Glomerular endothelial cell (primary cell): ENCODE measurements around the gene PI4KA. TPM values are rescaled to one million over a fixed set of nuclear protein-coding genes. Genes with fewer than 3 reads are reported as not detected.

ENCODE experiments used
- DNase-seq: peaks from one replicate; pipeline ENCODE4 v3.0.0-alpha.2; 2011; ENCODE audit warnings: low read depth, low spot score; ENCODE audit errors: extremely low read depth
- total RNA-seq: library from RNA; depleted of rRNA; stranded (reverse); fragments of >200 nt; gene quantifications from 2 replicates; pipeline ENCODE4 v1.2.3, GENCODE V29; 2015

PI4KA gene
- total RNA-seq, 1 donor from 2014 or later = 62.8 TPM

DNA sequence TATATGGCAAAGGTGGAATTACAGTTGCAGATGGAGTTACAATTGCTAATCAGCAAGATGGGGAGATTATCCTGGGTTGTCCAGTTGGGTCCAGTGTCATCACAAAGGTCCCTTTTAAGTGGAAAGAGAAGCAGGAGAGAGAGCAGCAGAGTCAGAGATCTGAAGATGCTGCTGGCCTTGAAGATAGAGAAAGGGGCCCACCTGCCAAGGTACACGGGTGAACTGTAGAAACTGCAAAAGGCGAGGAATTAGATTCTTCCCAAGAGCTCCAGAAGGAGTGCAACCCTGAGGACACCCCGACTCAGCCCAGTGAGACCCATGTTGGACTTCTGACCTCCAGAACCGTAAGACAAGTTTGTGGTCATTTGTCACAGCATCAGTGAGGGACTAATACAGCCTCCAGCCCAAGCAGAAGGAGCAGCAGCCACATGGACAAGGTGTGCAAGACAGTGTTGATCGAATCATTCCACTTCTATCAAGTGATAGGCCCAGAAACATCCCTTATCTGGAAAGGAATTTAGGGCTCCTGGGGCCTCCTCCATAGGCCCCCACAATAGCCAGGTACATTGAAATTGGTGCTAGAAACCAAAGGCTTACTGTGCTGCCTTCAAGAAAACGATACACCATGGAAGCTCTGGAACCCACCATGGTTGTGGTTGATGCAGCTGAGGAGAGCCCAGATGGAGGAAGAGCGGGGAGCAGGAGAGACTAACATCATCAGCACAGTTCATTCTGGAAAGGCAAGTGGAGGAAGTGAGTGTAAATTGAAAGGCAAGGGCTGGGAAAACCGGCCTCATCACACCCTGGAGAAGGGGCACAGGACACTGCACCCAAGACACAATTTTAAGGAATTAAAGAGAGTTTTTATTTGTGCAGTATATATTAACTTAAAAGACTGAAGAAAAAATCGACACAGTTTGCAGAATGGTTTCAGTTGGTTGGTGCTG is 23.5 kb upstream of the PI4KA start:
- DNase-seq = no peak

DNA sequence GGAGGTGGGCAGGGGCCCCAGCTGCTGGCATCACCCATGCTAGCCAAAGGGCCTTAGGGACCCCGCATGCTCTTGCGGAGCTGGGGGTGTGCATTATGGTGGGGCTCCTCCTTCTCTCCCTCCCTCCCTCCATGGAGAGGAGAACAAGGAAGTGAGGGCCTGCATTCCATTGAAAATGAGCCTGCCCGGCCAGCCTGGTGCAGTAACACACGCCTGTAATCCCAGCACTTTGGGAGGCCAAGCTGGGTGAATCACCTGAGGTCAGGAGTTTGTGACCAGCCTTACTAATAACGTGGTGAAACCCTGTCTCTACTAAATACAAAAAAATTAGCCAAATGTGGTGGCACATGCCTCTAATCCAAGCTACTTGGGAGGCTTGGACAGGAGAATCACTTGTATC is 22.6 kb upstream of the PI4KA start:
- DNase-seq = no peak

DNA sequence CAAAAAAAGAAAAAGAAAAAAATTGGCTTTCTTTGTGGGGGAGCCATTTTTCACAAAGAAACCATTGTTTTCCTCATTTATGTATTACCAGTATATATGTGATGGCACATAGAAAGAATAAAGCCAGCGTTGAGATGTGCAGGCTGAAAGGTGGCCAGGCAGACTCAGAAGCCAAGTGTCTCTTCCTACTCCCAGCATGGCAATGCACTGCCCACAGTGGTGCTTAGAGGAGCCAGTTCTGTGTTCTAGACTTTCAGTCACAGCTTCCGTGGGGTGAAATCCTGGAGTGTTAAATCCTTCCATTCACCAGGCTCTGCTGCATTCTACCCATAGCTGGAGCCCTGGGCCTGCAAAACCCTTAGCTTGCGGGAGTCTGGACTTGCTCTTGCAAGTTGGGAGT is 19.1 kb upstream of the PI4KA start:
- DNase-seq = no peak

DNA sequence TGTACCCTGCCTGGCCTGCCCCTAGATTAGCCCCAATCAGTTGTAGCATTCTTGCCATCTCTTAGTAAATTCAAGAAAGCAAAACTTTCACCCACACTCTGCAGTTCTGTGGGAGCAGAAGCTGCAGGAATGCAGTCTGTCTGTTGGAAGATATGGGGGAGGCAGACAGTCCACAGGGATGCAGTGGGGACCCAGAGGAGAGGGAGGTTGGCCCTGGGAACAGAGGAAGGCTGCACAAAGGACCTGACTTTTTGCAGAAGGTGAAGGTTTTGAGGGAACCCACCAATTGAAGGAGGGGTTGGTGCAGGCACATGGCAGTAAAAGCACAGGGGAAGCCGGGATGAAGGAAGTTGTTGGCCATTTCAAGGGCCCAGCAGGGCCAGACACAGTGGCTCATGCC is 16.7 kb upstream of the PI4KA start:
- DNase-seq = no peak

DNA sequence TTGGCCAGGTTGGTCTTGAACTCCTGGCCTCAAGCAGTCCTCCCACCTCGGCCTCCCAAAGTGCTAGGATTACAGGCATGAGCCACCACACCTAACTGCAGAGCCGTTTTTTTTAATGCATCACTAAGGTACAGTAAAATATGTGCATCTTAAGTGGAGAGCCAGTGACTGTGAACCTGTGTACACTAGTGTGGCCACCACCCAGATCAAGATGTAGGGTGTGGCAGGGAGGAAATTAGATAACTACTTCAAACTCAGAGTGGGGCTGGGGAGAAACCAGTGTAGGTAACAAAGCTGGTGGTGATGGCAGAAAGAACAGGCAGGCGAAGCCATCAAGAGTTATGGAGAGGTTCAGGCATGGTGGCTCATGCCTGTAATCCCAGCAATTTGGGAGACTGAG is 14.6 kb upstream of the PI4KA start:
- no peak for DNase-seq

DNA sequence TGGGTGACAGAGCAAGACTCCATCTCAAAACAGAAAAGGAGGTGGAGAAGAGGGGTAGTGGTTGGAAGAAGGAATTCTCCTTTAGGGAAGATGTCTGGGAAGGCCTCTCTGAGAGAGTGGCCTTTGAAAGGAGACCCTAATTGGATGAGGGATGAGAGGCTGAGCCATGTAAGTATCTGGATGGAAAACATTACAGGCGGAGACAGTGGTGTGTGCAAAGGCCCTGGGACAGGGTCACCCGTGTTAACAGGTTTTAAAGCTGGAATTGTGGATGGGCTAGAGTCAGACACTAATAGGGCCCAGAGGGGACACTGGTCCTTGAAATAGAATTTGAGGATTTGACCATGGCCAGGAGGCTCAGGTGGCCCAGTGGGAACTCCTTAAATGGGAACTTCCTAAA is 10.6 kb upstream of the PI4KA start:
- DNase-seq = no peak

DNA sequence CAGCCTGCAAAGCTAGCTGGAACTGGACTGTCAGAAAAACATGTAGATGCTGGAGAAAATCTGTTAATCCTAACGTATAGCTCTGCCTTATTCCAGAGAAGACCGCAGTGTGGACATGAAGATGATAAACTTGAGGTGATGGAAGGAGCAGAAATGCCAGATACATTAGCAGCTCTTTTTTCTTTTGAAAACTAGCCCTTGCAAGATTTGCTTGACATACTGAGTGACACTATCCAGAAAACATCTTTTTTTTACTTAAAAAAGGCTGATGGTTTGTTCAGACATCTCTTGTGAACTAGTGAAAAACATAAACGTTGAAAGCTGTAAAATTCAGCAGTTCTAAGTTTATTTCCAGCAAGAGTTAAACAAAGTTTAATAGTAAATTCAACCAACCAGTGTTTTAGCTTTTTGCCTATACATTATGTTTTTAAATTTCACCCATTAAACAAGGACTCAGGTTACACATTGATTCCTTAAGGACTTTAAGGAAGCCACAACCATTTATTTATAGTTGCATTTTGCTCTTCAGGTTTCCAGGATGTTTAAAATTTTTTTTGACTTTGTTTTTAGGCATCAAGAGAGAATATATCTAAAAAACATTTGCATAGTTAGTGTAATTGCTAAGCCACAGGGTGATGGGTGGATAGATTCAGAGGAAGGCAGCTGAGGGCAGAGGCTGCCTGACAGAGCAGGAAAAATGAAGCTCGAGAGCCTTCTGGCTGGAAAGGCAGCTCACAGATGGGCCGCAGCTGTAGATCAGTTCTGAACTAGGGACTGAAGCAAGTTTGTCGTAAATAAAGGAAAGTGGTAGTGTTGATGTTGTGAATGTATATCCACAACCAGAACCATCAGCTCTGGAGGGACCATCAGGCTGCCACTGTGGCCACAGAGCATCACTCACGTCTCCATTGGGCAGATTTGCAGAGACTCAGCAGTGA is 9.7 kb upstream of the PI4KA start:
- no peak for DNase-seq

DNA sequence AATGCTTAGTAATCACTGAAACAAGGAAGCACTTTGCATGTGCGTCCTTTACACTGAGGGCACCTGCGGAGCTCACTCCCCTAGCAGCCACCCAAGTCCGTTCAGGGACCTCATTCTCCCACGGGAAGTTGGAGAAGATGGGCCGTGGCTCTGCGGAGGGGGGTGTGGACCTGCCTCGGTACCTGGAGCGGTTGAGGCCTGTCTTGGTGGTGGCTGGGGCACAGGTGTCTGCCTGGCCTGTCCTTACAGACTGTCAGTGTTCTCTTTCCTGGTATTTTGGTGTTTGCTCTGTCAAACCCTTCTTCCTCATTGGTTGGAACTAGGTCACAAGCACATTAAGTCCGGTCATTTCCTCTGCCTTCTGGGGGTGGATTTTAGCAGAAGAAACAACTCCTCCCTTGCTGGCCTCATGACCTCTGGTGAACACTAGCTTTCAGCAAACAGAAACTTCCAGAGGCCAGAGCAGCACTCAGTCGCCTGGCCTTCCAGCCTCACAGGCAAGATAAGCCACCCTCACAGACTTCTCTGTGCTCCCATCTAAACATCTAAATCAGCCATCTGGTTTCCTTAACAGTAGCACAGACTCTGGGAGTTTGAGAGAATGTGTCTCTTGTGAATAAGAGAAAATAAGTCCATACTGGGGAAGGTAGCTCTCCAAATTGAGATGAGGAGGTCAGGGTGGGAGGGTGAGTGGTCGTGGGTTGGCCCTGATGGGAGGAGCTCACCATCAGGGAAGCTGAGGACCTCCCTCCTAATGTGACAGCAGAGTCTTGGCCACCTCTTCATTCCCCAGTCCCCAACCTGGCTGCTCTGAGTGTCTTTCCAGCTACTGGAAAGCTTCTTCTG is 8.8 kb upstream of the PI4KA start:
- DNase-seq = no peak

DNA sequence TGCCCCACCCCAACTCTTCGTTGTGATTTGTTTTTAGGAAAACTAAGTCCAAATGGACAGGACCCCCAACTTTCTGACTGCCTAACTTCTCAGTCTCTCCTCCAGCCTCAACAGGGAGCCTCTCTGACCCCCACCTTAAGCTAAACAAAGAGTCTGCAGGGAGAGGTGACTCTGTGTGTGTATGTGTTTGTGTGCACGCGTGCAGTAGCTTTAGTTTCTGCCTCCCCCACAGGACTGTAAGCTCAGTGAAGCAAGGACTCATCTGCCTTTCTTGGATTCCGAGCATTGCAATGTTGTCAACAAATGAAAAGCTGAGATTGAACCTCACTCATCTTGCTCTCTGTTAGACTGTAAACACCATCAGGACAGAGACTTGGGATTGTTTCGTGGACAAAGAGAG is 8.1 kb upstream of the PI4KA start:
- DNase-seq = no peak

DNA sequence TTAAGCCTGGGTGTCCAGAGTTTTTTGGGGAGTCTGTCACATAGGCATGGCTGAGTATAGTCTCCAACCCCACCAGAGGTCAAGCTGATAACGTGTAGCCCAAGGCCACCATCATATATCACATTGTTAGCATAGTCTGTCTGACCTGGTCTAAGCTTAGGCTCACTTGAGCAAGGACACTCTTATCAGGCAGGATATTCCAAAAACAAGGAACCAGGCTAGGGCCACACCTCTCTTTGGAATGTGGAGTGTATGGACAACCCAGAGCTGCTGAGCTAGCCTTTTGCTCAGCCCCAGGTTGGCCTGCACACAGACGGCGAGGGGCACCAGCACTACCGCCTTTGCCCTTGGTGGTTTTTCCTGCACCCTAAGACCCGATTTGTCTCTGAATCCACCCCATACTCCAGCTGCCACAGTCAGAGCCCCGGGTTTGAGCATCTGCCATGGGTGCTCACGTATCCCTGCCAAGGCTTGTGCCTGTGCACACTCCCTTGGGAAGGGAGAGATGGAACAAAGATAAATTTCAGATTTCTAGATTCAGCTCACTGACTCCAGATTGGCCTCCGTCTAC is 7.3 kb upstream of the PI4KA start:
- no peak for DNase-seq

DNA sequence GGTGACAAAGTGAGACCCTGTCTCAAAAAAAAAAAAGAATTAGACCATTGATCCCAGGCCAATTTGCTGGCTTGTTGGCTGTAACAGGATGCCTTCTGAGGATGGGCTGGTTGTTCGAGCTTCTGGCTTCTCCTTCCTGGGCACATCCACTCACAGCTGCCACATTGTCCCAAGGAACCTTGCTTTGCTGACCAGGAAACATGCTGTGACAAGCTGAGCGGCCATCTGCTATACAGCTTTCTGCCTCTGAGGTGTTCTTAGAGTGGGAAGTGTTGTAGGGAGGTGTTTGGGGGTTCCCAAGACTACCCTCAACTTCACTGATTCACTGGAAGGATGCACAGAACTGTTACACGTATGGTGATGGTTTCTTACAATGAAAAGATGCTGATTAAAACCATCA is 6.7 kb upstream of the PI4KA start:
- no peak for DNase-seq

DNA sequence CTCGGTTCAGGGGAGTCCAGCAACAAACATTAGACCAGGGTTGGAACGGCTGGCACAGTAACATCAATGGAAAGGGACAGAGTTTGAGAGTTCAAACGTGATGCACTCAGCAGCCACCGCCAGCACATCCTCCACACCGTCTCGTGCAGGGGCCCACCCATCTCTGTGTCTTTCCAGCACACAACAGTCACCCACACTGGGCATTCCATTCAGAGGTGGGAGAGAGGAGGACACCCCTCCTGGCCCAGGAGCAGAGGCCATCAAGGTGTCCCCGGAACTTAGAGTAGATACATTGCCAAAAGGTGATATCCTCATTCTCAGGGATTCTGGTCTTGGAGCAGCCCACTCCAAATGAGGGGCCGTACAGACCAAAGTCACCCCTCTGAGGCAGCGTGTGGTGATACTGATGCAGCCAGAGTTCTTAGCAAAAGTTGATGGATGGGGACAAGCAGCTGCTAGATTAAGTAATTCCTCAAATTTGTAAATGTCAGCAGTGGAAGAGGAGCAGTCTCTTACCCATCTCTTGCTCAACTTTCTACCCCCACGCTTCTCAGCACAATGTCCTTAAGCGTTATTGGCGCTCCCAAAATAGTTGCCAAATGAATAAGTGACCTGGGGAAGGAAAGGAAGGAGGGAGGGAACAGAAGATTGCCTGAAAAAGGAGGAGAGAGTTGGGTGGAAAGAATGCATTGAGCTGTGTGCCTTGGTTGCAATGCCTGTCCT is 5.7 kb upstream of the PI4KA start:
- DNase-seq = no peak

DNA sequence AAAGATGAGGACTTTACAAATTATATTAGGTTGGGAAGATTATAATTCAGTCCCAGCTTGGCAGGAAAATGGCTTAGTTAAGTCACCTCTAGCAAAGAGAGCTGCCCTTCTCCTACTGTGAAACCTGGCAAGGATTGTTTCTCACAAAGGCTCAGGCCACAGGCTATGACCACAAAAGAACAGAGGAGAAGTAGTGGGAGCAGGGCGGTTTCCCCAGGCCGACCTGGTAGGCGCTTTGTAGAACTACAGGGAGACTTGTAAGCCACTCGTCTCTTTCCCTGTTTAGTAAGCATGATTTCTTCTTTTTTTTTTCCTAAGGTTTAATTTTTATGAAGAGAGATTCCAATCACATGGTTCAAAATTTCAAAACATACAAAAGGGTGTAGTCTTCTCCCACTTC is 4.8 kb upstream of the PI4KA start:
- DNase-seq = no peak

DNA sequence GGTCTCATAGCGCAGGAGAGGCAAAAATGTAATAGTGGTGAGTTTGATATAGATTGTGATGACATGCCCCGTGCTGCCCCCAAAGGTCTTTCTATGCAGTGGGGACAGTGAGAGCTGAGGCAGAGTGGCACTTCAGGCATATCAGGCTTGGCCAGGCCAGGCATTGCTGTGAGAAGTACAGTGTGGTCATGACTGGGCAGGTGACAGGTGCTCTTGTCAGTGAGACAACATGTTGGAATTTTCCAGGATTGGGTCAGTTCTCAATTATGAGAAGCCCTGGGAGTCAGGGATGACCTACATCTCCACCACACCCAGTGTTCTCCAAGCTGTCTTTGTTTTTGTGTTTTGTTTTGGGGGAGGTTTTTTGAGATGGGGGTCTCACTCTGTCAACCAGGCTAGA is 3.9 kb upstream of the PI4KA start:
- DNase-seq = no peak

DNA sequence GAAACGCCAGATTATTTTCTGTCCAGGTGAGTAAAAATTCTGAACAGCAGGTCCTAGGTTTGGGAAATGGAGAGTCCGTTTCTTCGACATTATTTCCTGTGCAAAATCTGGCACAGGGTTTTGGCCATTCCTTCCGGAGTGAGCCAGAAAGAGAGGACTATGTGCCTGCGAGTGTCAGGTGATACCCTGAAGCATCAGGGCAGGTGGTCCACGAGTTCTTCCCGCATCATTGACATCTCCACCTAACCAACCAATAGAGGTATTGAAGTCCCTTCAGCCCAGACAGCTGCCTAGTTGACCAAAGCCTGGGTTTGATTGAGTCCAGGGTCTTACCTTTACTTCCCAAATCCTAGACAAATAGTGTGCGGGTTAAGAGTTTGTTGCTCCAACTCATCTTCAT is 1.0 kb upstream of the PI4KA start:
- no peak for DNase-seq

DNA sequence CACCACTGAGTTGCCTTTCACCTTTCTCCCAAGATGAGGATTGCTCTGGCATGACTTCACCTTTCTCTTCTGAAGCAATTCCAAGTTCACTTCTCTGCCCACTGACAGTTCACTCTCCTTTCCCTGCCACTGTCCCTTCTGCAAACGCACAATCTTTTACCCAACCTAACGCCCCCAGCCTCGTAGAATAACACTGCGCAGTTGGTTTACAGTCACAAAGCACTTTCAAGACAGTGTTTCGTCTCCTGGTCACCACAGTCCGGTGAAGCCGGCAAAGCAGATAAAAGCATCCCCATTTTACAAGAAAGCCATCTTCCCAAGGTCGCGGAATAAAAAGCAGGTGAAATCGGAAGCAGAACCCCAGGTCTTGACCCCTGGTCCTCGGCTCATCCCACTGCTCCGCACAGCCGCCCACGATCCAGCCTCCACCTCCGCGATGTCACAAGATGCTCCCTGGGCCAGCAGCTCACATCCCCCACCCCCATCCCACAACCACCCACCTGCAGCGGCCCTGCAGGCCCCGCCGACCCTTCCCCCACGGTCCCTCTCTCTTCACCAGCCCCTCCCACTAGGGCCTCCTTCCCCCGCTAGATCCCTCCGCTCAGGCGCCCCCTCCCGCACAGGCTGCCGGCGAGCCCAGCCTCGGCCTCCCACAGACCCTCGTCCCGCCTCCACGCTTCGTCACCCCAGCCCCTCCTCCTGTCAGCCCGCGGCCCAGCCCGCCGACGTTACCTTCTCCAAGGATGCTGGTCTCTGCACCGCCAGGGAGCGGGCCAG is 585 bp downstream of the PI4KA start:
- DNase-seq = no peak

DNA sequence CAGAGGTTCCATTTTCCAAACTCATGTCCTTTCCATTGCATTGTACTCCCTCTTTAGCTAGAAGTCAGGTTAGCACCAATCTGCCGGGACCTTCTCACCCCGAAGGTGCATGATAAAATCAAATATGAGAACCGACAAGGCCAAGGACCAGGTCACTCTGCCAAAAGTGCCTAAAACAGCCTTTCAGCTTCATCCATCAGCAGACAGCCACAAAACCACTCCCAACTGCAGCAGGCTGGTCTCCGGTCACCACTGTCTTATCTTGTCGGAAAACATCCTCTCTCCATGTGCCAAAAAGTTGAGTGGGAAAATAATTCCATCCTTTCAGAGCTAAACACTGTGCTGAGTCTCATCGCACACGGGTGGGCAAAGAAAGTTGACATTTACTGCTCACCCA is 1.4 kb downstream of the PI4KA start:
- no peak for DNase-seq

DNA sequence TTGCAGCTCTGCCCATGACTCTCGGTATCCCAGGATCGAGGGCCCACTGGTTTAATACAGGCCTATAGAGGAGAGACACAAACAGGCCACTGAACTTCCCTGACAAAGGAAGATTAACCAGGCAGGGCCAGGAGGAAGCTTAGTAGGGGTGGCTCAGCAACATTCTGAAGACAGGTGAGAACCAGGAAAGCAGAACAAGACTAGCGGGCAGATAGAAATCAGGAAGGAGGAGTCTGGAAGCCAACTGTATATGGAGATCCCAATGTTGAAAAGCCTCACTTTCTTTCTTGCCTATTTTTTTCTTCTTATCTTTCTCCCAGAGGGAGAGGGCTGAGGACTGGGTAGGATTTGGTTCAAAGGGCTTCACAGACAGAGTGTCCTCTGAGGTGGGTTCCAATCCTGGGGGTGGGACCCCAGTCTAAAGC is 5.4 kb downstream of the PI4KA start:
- no peak for DNase-seq

DNA sequence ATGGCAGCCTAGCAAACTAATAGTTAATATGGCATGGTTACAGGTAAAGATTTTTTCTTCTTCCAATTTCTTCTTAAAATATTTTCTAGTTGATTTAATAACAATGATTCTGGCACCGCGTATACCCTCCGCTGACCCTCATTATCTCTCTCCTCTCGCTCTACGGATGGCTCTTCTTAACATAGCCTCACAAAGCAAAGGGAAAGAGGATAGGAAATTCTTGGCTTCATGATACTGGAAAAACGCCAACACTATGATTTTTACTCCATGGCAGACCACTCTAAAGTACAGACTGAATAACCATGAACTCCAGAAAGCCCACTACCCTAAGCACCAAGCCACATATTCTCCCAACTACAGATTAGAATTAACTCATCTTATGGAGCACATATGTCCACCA is 6.1 kb downstream of the PI4KA start:
- DNase-seq = no peak
